GM19238 (cell line): Measurements from ENCODE around the gene ORMDL2.
"Not testable (repeated sequence)": the region's sequence is repeated elsewhere in the genome, so short reads cannot be mapped to it uniquely, and the experiment has no call there.

Experiments
- DNase-seq: peaks from one replicate; pipeline ENCODE4 v3.0.0; 2011; ENCODE audit warnings: low spot score; ENCODE audit not compliant: insufficient read length

ORMDL2 gene

GRCh38 chr12:55852740-55853139 lies 34.9 kb downstream of the ORMDL2 start:
- DNase-seq = no peak

GRCh38 chr12:55861396-55861795 lies 43.6 kb downstream of the ORMDL2 start:
- no peak for DNase-seq

GRCh38 chr12:55861871-55862270 lies 44.0 kb downstream of the ORMDL2 start:
- no peak for DNase-seq

GRCh38 chr12:55862286-55862685 lies 44.4 kb downstream of the ORMDL2 start:
- no peak for DNase-seq

GRCh38 chr12:55862931-55863330 lies 45.1 kb downstream of the ORMDL2 start:
- not testable (repeated sequence) for DNase-seq

- no peak for DNase-seq
Measured at GRCh38 chr12:55865327-55865726, 47.5 kb downstream of the ORMDL2 start.

- DNase-seq = not testable (repeated sequence)
Measured at GRCh38 chr12:55866454-55867004, 48.7 kb downstream of the ORMDL2 start.
